CD4-positive, alpha-beta T cell (primary cell): Measurements from ENCODE around the gene ADCY10. TPM values are rescaled to one million over a fixed set of nuclear protein-coding genes. Genes with fewer than 3 reads are reported as not detected.

Experiments
- ATAC-seq: fragments of 200-7000 bp; cut with Tn5 transposase; one replicate; pipeline ENCODE4 v1.10.0; 2022; ENCODE audit warnings: mild to moderate bottlenecking; ENCODE audit not compliant: poor library complexity
- CTCF ChIA-PET: fragments of 350-600 bp; sonication (Branson Sonifier 250); formaldehyde crosslinking; loops from one replicate; lab custom pipeline; 2021; ENCODE audit warnings: antibody characterized with exemption, inconsistent platforms; lab: Charles Lee
- POLR2A ChIA-PET: fragments of 350-600 bp; sonication (Branson Sonifier 250); formaldehyde crosslinking; loops from one replicate; lab custom pipeline; 2021; ENCODE audit warnings: antibody characterized with exemption, inconsistent platforms; lab: Charles Lee
- DNase-seq, 14 experiments: peaks; one replicate each; pipeline ENCODE4 v3.0.0-alpha.2; 2013 to 2020; ENCODE audit warnings: mixed read lengths in 2 of 14
- H3K27ac ChIP-seq, 2 donors: one replicate each; pipeline versions ENCODE4 v1.5.1 to v1.7.0; 2013; ENCODE audit warnings: low read length in 2 of 2, low read depth in 1 of 2, mild to moderate bottlenecking in 1 of 2
- H3K27me3 ChIP-seq, 2 experiments: 1 replicate in 1 of 2; 2 replicates in 1 of 2; pipeline versions ENCODE4 v1.6.1 to v1.7.0; 2013; ENCODE audit warnings: low read length in 2 of 2, control low read depth in 1 of 2, mild to moderate bottlenecking in 1 of 2, moderate library complexity in 1 of 2; ENCODE audit not compliant: insufficient read depth in 2 of 2, control insufficient read depth in 1 of 2
- H3K36me3 ChIP-seq: one replicate; pipeline ENCODE4 v1.6.1; 2013; ENCODE audit warnings: low read length, control low read depth; ENCODE audit not compliant: insufficient read depth
- H3K4me1 ChIP-seq: one replicate; pipeline ENCODE4 v1.6.1; 2013; ENCODE audit warnings: low read length, control low read depth; ENCODE audit not compliant: insufficient read depth
- H3K4me3 ChIP-seq: one replicate; pipeline ENCODE4 v1.5.1; 2013; ENCODE audit warnings: mild to moderate bottlenecking, low read length, moderate library complexity
- H3K9me3 ChIP-seq, 2 experiments: 1 replicate in 1 of 2; 2 replicates in 1 of 2; pipeline versions ENCODE4 v1.6.1 to v1.7.0; 2013; ENCODE audit warnings: low read length in 2 of 2, mild to moderate bottlenecking in 2 of 2, control low read depth in 1 of 2, moderate library complexity in 1 of 2; ENCODE audit not compliant: control insufficient read depth in 1 of 2, insufficient read depth in 1 of 2
- H3K27ac Mint-ChIP-seq: one replicate; pipeline ENCODE4 v1.8.0; 2020; ENCODE audit warnings: mixed read lengths
- H3K27me3 Mint-ChIP-seq: one replicate; pipeline ENCODE4 v1.8.0; 2021; ENCODE audit warnings: mixed read lengths
- H3K36me3 Mint-ChIP-seq: one replicate; pipeline ENCODE4 v1.8.0; 2021; ENCODE audit warnings: low read depth, mixed read lengths
- H3K4me1 Mint-ChIP-seq: one replicate; pipeline ENCODE4 v1.8.0; 2021; ENCODE audit warnings: low read depth, mixed read lengths
- H3K4me3 Mint-ChIP-seq: one replicate; pipeline ENCODE4 v1.8.0; 2020; ENCODE audit warnings: mild to moderate bottlenecking, mixed read lengths
- H3K9me3 Mint-ChIP-seq: one replicate; pipeline ENCODE4 v1.8.0; 2020; ENCODE audit warnings: mixed read lengths
- intact Hi-C, 2 experiments: fragments of 100-400 bp; cut with DNase I in 1 of 2; cut with micrococcal nuclease in 1 of 2; formaldehyde crosslinking; loops; one replicate each; pipeline versions ENCODE4 v1.15.1 to v1.9.0; 2023 to 2025; cut with DNase I, micrococcal nuclease
- total RNA-seq, 174 experiments: library from RNA in 2 of 174; stranded (reverse) in 2 of 174; gene quantifications; one replicate each; pipeline ENCODE4 v1.2.3 and lab custom pipeline; 2021 to 2026
- TF ChIP-seq, protein P1 (sequence below): fragments of 200-600 bp; IDR thresholded peaks from one replicate; pipeline ENCODE4 v1.8.0; 2022; ENCODE audit warnings: antibody characterized with exemption, mild to moderate bottlenecking

Gene ADCY10
- total RNA-seq, 2 experiments from 2014 or later = 0.11 to 0.52 TPM

GRCh38 chr1:167786502-167786901 lies 127.4 kb downstream of the ADCY10 start:
- ChIA-PET POLR2A (no interaction called here), CTCF (no interaction called here)
- intact Hi-C loops = no loop called here

DNA sequence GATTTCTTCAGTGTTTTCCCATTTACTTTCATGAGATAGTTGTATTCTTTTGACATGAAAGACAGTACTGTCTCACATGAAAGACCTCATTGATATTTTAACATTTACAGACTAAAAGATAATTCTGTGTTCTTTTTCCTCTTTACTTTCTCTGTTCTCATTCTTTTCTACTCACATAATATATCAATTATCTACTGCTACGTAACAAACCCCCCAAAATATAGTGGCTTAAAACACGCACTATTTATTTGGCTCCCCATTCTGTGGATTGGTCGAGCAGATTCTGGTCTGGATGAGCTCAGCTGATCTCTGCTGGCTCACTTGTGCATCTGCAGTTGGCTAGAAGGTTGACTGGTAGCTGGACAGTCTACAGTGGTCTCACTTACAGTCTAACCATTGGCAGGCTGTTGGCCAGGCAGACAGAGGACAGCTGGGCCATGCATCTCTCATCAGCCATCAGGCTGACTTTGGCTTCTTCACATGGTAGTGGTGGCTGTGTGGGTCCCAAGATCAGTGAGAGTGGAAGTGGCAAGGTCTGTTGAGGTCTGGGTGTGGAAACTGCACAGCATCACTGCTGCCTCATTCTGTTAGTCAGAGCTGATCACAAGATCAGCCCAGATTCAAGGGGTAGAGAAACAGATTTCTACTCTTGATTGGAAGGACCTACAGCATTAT lies 128.9 kb downstream of the ADCY10 start:
- no peaks in the 10 kb centered on the region for H3K27me3 Mint-ChIP-seq
- Histone ChIP-seq H3K27ac (no peak overlapping the region), H3K27me3 (no peaks in the 10 kb centered on the region), H3K4me1 (no peaks in the 10 kb centered on the region), H3K36me3 (no peaks in the 10 kb centered on the region), H3K9me3 (no peaks in the 10 kb centered on the region), H3K4me3 (no peak overlapping the region)
- peaks cover 2% of the 10 kb centered on the region for H3K9me3 Mint-ChIP-seq
- H3K4me3 Mint-ChIP-seq = no peak overlapping the region
- ATAC-seq = no peak
- no peaks in the 10 kb centered on the region for H3K4me1 Mint-ChIP-seq
- DNase-seq = no peak
- intact Hi-C loops = no loop called here
- TF ChIP-seq, protein P1, sequence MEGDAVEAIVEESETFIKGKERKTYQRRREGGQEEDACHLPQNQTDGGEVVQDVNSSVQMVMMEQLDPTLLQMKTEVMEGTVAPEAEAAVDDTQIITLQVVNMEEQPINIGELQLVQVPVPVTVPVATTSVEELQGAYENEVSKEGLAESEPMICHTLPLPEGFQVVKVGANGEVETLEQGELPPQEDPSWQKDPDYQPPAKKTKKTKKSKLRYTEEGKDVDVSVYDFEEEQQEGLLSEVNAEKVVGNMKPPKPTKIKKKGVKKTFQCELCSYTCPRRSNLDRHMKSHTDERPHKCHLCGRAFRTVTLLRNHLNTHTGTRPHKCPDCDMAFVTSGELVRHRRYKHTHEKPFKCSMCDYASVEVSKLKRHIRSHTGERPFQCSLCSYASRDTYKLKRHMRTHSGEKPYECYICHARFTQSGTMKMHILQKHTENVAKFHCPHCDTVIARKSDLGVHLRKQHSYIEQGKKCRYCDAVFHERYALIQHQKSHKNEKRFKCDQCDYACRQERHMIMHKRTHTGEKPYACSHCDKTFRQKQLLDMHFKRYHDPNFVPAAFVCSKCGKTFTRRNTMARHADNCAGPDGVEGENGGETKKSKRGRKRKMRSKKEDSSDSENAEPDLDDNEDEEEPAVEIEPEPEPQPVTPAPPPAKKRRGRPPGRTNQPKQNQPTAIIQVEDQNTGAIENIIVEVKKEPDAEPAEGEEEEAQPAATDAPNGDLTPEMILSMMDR = no peak
- peaks cover 9% of the 10 kb centered on the region for H3K36me3 Mint-ChIP-seq
- no peak overlapping the region for H3K27ac Mint-ChIP-seq
- POLR2A ChIA-PET = no interaction called here
- CTCF ChIA-PET = no interaction called here

More at GRCh38 chr1:167786502-167786901, 127.4 kb downstream of the ADCY10 start:
- Histone ChIP-seq H3K27me3 (no peaks in the 10 kb centered on the region), H3K9me3 (no peaks in the 10 kb centered on the region), H3K4me3 (no peak overlapping the region), H3K27ac (no peak overlapping the region), H3K36me3 (no peaks in the 10 kb centered on the region), H3K4me1 (no peaks in the 10 kb centered on the region)
- TF ChIP-seq, protein P1 = no peak
- Mint-ChIP-seq H3K9me3 (peaks cover 2% of the 10 kb centered on the region), H3K36me3 (no peaks in the 10 kb centered on the region), H3K27me3 (no peaks in the 10 kb centered on the region), H3K4me3 (no peak overlapping the region), H3K4me1 (no peaks in the 10 kb centered on the region), H3K27ac (no peak overlapping the region)
- ATAC-seq (no peak), DNase-seq (no peak)

DNA sequence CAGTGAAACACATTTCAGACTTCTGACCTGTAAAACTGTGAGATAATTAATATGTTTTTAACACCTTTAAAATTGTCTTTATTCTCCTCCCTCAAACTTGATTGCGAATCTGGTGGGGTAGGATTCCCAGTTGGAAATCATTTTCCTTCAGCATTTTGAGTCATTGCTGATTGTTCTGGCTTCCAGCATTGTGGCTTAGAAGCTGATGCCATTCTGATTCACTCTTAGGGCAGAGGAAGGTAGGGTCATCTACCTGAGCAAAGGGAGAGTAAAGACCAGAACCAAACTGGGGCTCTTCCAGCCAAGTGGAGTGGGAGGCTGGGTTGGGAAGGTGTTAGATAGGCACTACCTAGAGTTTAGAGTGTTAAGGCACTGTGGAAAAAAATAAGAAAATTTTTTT lies 131.0 kb downstream of the ADCY10 start:
- Mint-ChIP-seq H3K27me3 (no peaks in the 10 kb centered on the region), H3K27ac (no peak overlapping the region), H3K9me3 (peaks cover 2% of the 10 kb centered on the region), H3K4me3 (no peak overlapping the region), H3K4me1 (no peaks in the 10 kb centered on the region), H3K36me3 (peaks cover 14% of the 10 kb centered on the region)
- no peak overlapping the region for H3K4me3 ChIP-seq
- CTCF ChIA-PET = no interaction called here
- no peaks in the 10 kb centered on the region for H3K27me3 ChIP-seq
- POLR2A ChIA-PET = no interaction called here
- no peaks in the 10 kb centered on the region for H3K4me1 ChIP-seq
- DNase-seq = no peak
- TF ChIP-seq, protein P1 = no peak
- intact Hi-C loops = no loop called here
- no peak for ATAC-seq
- no peaks in the 10 kb centered on the region for H3K9me3 ChIP-seq
- no peak overlapping the region for H3K27ac ChIP-seq
- no peaks in the 10 kb centered on the region for H3K36me3 ChIP-seq
